H9 (cell line): Measurements from ENCODE around the gene CACNA1I. TPM values are rescaled to one million over a fixed set of nuclear protein-coding genes. Genes with fewer than 3 reads are reported as not detected.

ENCODE experiments used
- DNase-seq: peaks from one replicate; pipeline ENCODE4 v3.0.0-alpha.2; 2017
- H2AFZ ChIP-seq: one replicate; pipeline ENCODE4 v1.6.1; 2013; ENCODE audit warnings: mild to moderate bottlenecking, low read length, control low read depth, moderate library complexity
- H2AK5ac ChIP-seq: 2 replicates; pipeline ENCODE4 v1.6.1; 2013; ENCODE audit warnings: low read length, control low read depth, mixed read lengths; ENCODE audit not compliant: insufficient read length
- H2BK120ac ChIP-seq: one replicate; pipeline ENCODE4 v1.6.1; 2013; ENCODE audit warnings: low read depth, mild to moderate bottlenecking, low read length, control low read depth, inconsistent platforms; ENCODE audit not compliant: poor library complexity, severe bottlenecking
- H2BK12ac ChIP-seq: 2 replicates; pipeline ENCODE4 v1.6.1; 2013; ENCODE audit warnings: low read length, control low read depth, mixed read lengths, low read depth; ENCODE audit not compliant: insufficient read length
- H2BK15ac ChIP-seq: 2 replicates; pipeline ENCODE4 v1.6.1; 2013; ENCODE audit warnings: low read depth, low read length, control low read depth
- H2BK20ac ChIP-seq: one replicate; pipeline ENCODE4 v1.6.1; 2013; ENCODE audit warnings: low read depth, mild to moderate bottlenecking, low read length, control low read depth, inconsistent platforms; ENCODE audit not compliant: poor library complexity, severe bottlenecking
- H2BK5ac ChIP-seq: 2 replicates; pipeline ENCODE4 v1.6.1; 2013; ENCODE audit warnings: low read length, control low read depth, mixed read lengths; ENCODE audit not compliant: insufficient read length
- H3K14ac ChIP-seq: 2 replicates; pipeline ENCODE4 v1.6.1; 2013; ENCODE audit warnings: low read length, control low read depth; ENCODE audit not compliant: insufficient read depth
- H3K18ac ChIP-seq: 2 replicates; pipeline ENCODE4 v1.6.1; 2013; ENCODE audit warnings: low read depth, mild to moderate bottlenecking, mixed read lengths, low read length, control low read depth; ENCODE audit not compliant: insufficient read length
- H3K23ac ChIP-seq: 2 replicates; pipeline ENCODE4 v1.6.1; 2013; ENCODE audit warnings: low read length, control low read depth, mixed read lengths, low read depth; ENCODE audit not compliant: insufficient read length
- H3K23me2 ChIP-seq: 2 replicates; pipeline ENCODE4 v1.6.1; 2013; ENCODE audit warnings: low read depth, mild to moderate bottlenecking, mixed read lengths, low read length, control low read depth; ENCODE audit not compliant: insufficient read length, poor library complexity, severe bottlenecking
- H3K27ac ChIP-seq: 2 replicates; pipeline ENCODE4 v1.5.1; 2013; ENCODE audit warnings: low read length, control low read depth, mixed read lengths, low read depth; ENCODE audit not compliant: insufficient read length
- H3K27me3 ChIP-seq: 2 replicates; pipeline ENCODE4 v1.6.1; 2013; ENCODE audit warnings: low read length, control low read depth, inconsistent platforms; ENCODE audit not compliant: insufficient read depth
- H3K4ac ChIP-seq: 2 replicates; pipeline ENCODE4 v1.6.1; 2013; ENCODE audit warnings: low read depth, mild to moderate bottlenecking, control low read depth, inconsistent platforms, low read length, moderate library complexity
- H3K4me1 ChIP-seq: 2 replicates; pipeline ENCODE4 v1.6.1; 2013; ENCODE audit warnings: low read length, control low read depth, inconsistent platforms; ENCODE audit not compliant: insufficient read depth
- H3K4me2 ChIP-seq: 2 replicates; pipeline ENCODE4 v1.6.1; 2013; ENCODE audit warnings: low read length, control low read depth, mixed read lengths; ENCODE audit not compliant: insufficient read length, insufficient read depth
- H3K56ac ChIP-seq: 2 replicates; pipeline ENCODE4 v1.6.1; 2013; ENCODE audit warnings: low read depth, mild to moderate bottlenecking, mixed read lengths, low read length, control low read depth; ENCODE audit not compliant: insufficient read length
- H3K79me1 ChIP-seq: 2 replicates; pipeline ENCODE4 v1.6.1; 2013; ENCODE audit warnings: low read depth, mild to moderate bottlenecking, moderate library complexity, low read length, control low read depth, inconsistent platforms; ENCODE audit not compliant: insufficient read depth, poor library complexity, severe bottlenecking
- H3K79me2 ChIP-seq: 2 replicates; pipeline ENCODE4 v1.6.1; 2013; ENCODE audit warnings: low read length, control low read depth, inconsistent platforms; ENCODE audit not compliant: insufficient read depth
- H3K9ac ChIP-seq: 2 replicates; pipeline ENCODE4 v1.6.1; 2013; ENCODE audit warnings: low read length, control low read depth, mixed read lengths; ENCODE audit not compliant: insufficient read length; ENCODE audit errors: extremely low read depth
- H3K9me3 ChIP-seq: one replicate; pipeline ENCODE4 v1.6.1; 2013; ENCODE audit warnings: low read depth, low read length, inconsistent platforms; ENCODE audit not compliant: control insufficient read depth
- H3T11ph ChIP-seq: one replicate; pipeline ENCODE4 v1.6.1; 2013; ENCODE audit warnings: mild to moderate bottlenecking, low read length, control low read depth, inconsistent platforms
- H4K20me1 ChIP-seq: one replicate; pipeline ENCODE4 v1.6.1; 2013; ENCODE audit not compliant: control insufficient read depth, insufficient read length, insufficient read depth
- H4K5ac ChIP-seq: 2 replicates; pipeline ENCODE4 v1.6.1; 2013; ENCODE audit warnings: low read depth, mild to moderate bottlenecking, mixed read lengths, low read length, control low read depth; ENCODE audit not compliant: insufficient read length
- H4K8ac ChIP-seq: replicated peaks from 2 replicates; pipeline ENCODE4 v1.6.1; 2013; ENCODE audit warnings: low read length, control low read depth, mixed read lengths, low read depth; ENCODE audit not compliant: insufficient read length
- H4K91ac ChIP-seq: 2 replicates; pipeline ENCODE4 v1.6.1; 2013; ENCODE audit warnings: low read depth, mild to moderate bottlenecking, moderate library complexity, mixed read lengths, low read length, control low read depth; ENCODE audit not compliant: insufficient read length
- H3K27ac Mint-ChIP-seq, 3 experiments: 2 replicates in 2 of 3; 3 replicates in 1 of 3; pipeline ENCODE4 v1.8.0; 2020 to 2021; ENCODE audit warnings: mixed read lengths in 3 of 3, mild to moderate bottlenecking in 1 of 3, moderate library complexity in 1 of 3
- H3K27me3 Mint-ChIP-seq: 2 replicates; pipeline ENCODE4 v1.8.0; 2021; ENCODE audit warnings: low read depth, mild to moderate bottlenecking, moderate library complexity, mixed read lengths
- H3K36me3 Mint-ChIP-seq, 3 experiments: 2 replicates in 2 of 3; 3 replicates in 1 of 3; pipeline ENCODE4 v1.8.0; 2020 to 2021; ENCODE audit warnings: low read depth in 3 of 3, mixed read lengths in 3 of 3; ENCODE audit not compliant: insufficient read depth in 1 of 3
- H3K4me1 Mint-ChIP-seq, 2 experiments: 2 replicates each; pipeline ENCODE4 v1.8.0; 2020; ENCODE audit warnings: mixed read lengths in 2 of 2
- H3K4me3 Mint-ChIP-seq, 2 experiments: 2 replicates in 1 of 2; 3 replicates in 1 of 2; pipeline ENCODE4 v1.8.0; 2020 to 2021; ENCODE audit warnings: mild to moderate bottlenecking in 2 of 2, mixed read lengths in 2 of 2, moderate library complexity in 1 of 2
- H3K9me3 Mint-ChIP-seq, 2 experiments: 2 replicates in 1 of 2; 3 replicates in 1 of 2; pipeline ENCODE4 v1.8.0; 2020; ENCODE audit warnings: mild to moderate bottlenecking in 2 of 2, mixed read lengths in 2 of 2, moderate library complexity in 1 of 2
- WGBS: extraction: QIAGEN DNeasy Blood & Tissue Kit; methylation state at CpG from one replicate; pipeline ENCODE4 v1.1.7; 2013; ENCODE audit warnings: missing lambda C conversion rate, low lambda C conversion rate, mixed read lengths; ENCODE audit not compliant: insufficient read length; ENCODE audit errors: extremely low coverage; 5-methylcytosine and 5-hydroxymethylcytosine counted together
- total RNA-seq: library from RNA; stranded (reverse); gene quantifications from 2 replicates; pipeline ENCODE4 v1.2.1, GENCODE V29; 2021
- TF ChIP-seq, protein P1 (sequence below): fragments of 200-600 bp; sonication (generic); conservative IDR thresholded peaks from 3 replicates; pipeline ENCODE4 v1.8.0; 2021; ENCODE audit warnings: antibody characterized with exemption, mild to moderate bottlenecking

Gene CACNA1I
- total RNA-seq, 1 experiment from 2014 or later, result 0.50 TPM

DNA sequence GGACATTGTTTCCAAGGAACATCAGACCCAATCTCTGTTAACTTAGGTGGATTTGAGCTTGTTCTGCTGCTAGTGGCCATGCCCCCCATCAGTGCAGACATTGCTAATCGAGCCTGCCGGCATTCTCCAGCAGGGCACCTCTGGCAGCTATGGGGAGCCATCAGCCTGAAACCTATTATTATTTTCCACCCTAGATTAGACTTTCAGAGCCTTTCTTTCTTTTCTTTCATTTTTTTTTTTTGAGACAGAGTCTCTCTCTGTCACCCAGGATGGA, 4.9 kb downstream of the CACNA1I start:
- Histone ChIP-seq H3K9ac (no peak overlapping the region), H4K91ac (no peak overlapping the region), H3K56ac (no peak overlapping the region), H3K9me3 (no peaks in the 10 kb centered on the region), H4K8ac (no peak overlapping the region), H3K4me2 (no peak overlapping the region), H4K5ac (no peak overlapping the region), H3K23ac (no peak overlapping the region), H3K4me1 (no peaks in the 10 kb centered on the region), H2BK12ac (no peak overlapping the region), H2BK20ac (no peak overlapping the region), H3K14ac (no peak overlapping the region), H3K23me2 (no peaks in the 10 kb centered on the region), H3K27me3 (no peaks in the 10 kb centered on the region), H3K79me1 (no peaks in the 10 kb centered on the region), H3K4ac (no peak overlapping the region), H3K27ac (no peak overlapping the region), H3T11ph (no peak overlapping the region), H2AK5ac (no peak overlapping the region), H2BK120ac (no peak overlapping the region), H2BK5ac (no peak overlapping the region), H3K18ac (no peak overlapping the region), H4K20me1 (no peaks in the 10 kb centered on the region), H3K79me2 (no peaks in the 10 kb centered on the region), H2AFZ (no peak overlapping the region), H2BK15ac (no peak overlapping the region)
- no peak overlapping the region for H3K4me3 Mint-ChIP-seq
- no peaks in the 10 kb centered on the region; a peak in 1 of 7 replicates for H3K36me3 Mint-ChIP-seq
- no peak overlapping the region for H3K27ac Mint-ChIP-seq
- no peak for DNase-seq
- WGBS, result no CpG with 5 or more reads among the region's 2 CpGs
- peaks cover 8 to 17% of the 10 kb centered on the region in 2 experiments for H3K4me1 Mint-ChIP-seq
- peaks cover 24% of the 10 kb centered on the region for H3K27me3 Mint-ChIP-seq
- no peaks in the 10 kb centered on the region for H3K9me3 Mint-ChIP-seq
- TF ChIP-seq, protein P1, sequence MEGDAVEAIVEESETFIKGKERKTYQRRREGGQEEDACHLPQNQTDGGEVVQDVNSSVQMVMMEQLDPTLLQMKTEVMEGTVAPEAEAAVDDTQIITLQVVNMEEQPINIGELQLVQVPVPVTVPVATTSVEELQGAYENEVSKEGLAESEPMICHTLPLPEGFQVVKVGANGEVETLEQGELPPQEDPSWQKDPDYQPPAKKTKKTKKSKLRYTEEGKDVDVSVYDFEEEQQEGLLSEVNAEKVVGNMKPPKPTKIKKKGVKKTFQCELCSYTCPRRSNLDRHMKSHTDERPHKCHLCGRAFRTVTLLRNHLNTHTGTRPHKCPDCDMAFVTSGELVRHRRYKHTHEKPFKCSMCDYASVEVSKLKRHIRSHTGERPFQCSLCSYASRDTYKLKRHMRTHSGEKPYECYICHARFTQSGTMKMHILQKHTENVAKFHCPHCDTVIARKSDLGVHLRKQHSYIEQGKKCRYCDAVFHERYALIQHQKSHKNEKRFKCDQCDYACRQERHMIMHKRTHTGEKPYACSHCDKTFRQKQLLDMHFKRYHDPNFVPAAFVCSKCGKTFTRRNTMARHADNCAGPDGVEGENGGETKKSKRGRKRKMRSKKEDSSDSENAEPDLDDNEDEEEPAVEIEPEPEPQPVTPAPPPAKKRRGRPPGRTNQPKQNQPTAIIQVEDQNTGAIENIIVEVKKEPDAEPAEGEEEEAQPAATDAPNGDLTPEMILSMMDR, result no peak
